HCT116 (cell line): Measurements from ENCODE around the gene SOD3. TPM values are rescaled to one million over a fixed set of nuclear protein-coding genes. Genes with fewer than 3 reads are reported as not detected.

Experiments
- ATAC-seq: fragments of 200-7000 bp; cut with Tn5 transposase; 2 replicates; pipeline ENCODE4 v1.9.1; 2020; ENCODE audit warnings: mild to moderate bottlenecking, moderate library complexity
- BruUV-seq: library from RNA; stranded (reverse); fragments of 400-500 nt; replicated peaks from 2 replicates; lab custom pipeline; 2021; lab: Mats Ljungman, UMichigan
- CTCF ChIA-PET: fragments of 300-600 bp; sonication (Branson Sonifier 250); formaldehyde crosslinking; loops from one replicate; lab custom pipeline; 2021; ENCODE audit warnings: antibody characterized with exemption; lab: Charles Lee
- POLR2A ChIA-PET: fragments of 300-600, 350-600 bp; sonication (Branson Sonifier 250); formaldehyde crosslinking; loops from one replicate; lab custom pipeline; 2021; ENCODE audit warnings: antibody characterized with exemption; lab: Charles Lee
- RAD21 ChIA-PET, 2 experiments: fragments of 300-600 bp; sonication (Branson Sonifier 250); formaldehyde crosslinking; loops; one replicate each; lab custom pipeline; 2023; ENCODE audit warnings: low total read pairs in 2 of 2; ENCODE audit not compliant: uncharacterized antibody in 2 of 2, unreplicated experiment in 2 of 2, low non-redundant PET in 1 of 2; lab: Charles Lee
- DNase-seq: peaks from one replicate; pipeline ENCODE4 v3.0.0-alpha.2; 2010; ENCODE audit warnings: low read depth, low spot score
- H2AFZ ChIP-seq: fragments of 200-600 bp; shearing (Covaris generic), sonication (generic); 2 replicates; pipeline ENCODE4 v1.6.1; 2017; ENCODE audit warnings: low read depth, mixed run types, mixed read lengths, antibody characterized with exemption, low read length; ENCODE audit not compliant: poor library complexity, severe bottlenecking
- H3K27ac ChIP-seq: 2 replicates; pipeline ENCODE4 v1.5.1; 2012; ENCODE audit warnings: low read depth, low read length
- H3K27me3 ChIP-seq: fragments of 200-600 bp; sonication (generic); 2 replicates; pipeline ENCODE4 v1.6.1; 2016; ENCODE audit warnings: mixed run types, low read length, mixed read lengths; ENCODE audit not compliant: insufficient read depth
- H3K36me3 ChIP-seq, 2 experiments: fragments of 200-500 bp in 1 of 2; fragments of 200-600 bp in 1 of 2; sonication (Bioruptor generic) in 1 of 2; sonication (generic) in 1 of 2; 2 replicates each; pipeline versions ENCODE4 v1.5.1 to v1.6.1; 2014 to 2016; ENCODE audit warnings: low read length in 2 of 2, inconsistent platforms in 1 of 2, mixed read lengths in 1 of 2, mixed run types in 1 of 2; ENCODE audit not compliant: insufficient read depth in 2 of 2, control insufficient read depth in 1 of 2
- H3K4me1 ChIP-seq, 2 experiments: fragments of 200-600 bp in 1 of 2; sonication (generic) in 1 of 2; 2 replicates each; pipeline versions ENCODE4 v1.5.1 to v1.6.1; 2012 to 2017; ENCODE audit warnings: low read length in 2 of 2, inconsistent platforms in 1 of 2, mild to moderate bottlenecking in 1 of 2, mixed read lengths in 1 of 2, mixed run types in 1 of 2, moderate library complexity in 1 of 2; ENCODE audit not compliant: insufficient read depth in 2 of 2, control insufficient read depth in 1 of 2
- H3K4me2 ChIP-seq: fragments of 200-600 bp; sonication (generic); 2 replicates; pipeline ENCODE4 v1.6.1; 2017; ENCODE audit warnings: mixed run types, low read length, mixed read lengths
- H3K4me3 ChIP-seq, 2 experiments: fragments of 200-600 bp in 1 of 2; sonication (generic) in 1 of 2; replicated peaks in 1 of 2; 2 replicates each; pipeline ENCODE4 v1.5.1; 2011 to 2016; ENCODE audit warnings: low read length in 2 of 2, control low read depth in 1 of 2, low read depth in 1 of 2, mild to moderate bottlenecking in 1 of 2, mixed read lengths in 1 of 2, mixed run types in 1 of 2
- H3K79me2 ChIP-seq: fragments of 200-600 bp; sonication (generic); 2 replicates; pipeline ENCODE4 v1.6.1; 2017; ENCODE audit warnings: mild to moderate bottlenecking, mixed run types, low read length, moderate library complexity, mixed read lengths; ENCODE audit not compliant: insufficient read depth
- H3K9ac ChIP-seq: fragments of 200-600 bp; sonication (generic); 2 replicates; pipeline ENCODE4 v1.6.1; 2016; ENCODE audit warnings: low read length, mixed read lengths
- H3K9me2 ChIP-seq: fragments of 200-600 bp; sonication (generic), shearing (Covaris generic); 2 replicates; pipeline ENCODE4 v1.6.1; 2017; ENCODE audit warnings: mixed run types, mild to moderate bottlenecking, moderate library complexity; ENCODE audit not compliant: insufficient read depth
- H3K9me3 ChIP-seq, 2 experiments: fragments of 200-500 bp in 1 of 2; fragments of 200-600 bp in 1 of 2; sonication (Bioruptor generic) in 1 of 2; sonication (generic) in 1 of 2; 2 replicates each; pipeline ENCODE4 v1.6.1; 2014 to 2017; ENCODE audit warnings: low read length in 2 of 2, mixed read lengths in 2 of 2, inconsistent platforms in 1 of 2, low read depth in 1 of 2, mild to moderate bottlenecking in 1 of 2, mixed run types in 1 of 2, moderate library complexity in 1 of 2; ENCODE audit not compliant: control insufficient read depth in 1 of 2, insufficient read depth in 1 of 2
- H4K20me1 ChIP-seq: fragments of 200-600 bp; sonication (generic), shearing (Covaris generic); 2 replicates; pipeline ENCODE4 v1.6.1; 2017; ENCODE audit warnings: mixed run types, mild to moderate bottlenecking, moderate library complexity; ENCODE audit not compliant: insufficient read depth
- ATF3 ChIP-seq: IDR thresholded peaks from 2 replicates; pipeline ENCODE4 v1.6.1; 2012
- CEBPB ChIP-seq: IDR thresholded peaks from 2 replicates; pipeline ENCODE4 v1.6.1; 2012; ENCODE audit warnings: low read depth
- CTCF ChIP-seq, 3 experiments: fragments of 200-600 bp in 1 of 3; sonication (generic) in 1 of 3; IDR thresholded peaks in 2 of 3; conservative IDR thresholded peaks in 1 of 3; 2 replicates each; pipeline ENCODE4 v1.5.1; 2012 to 2017; ENCODE audit warnings: low read depth in 2 of 3, low read length in 2 of 3, antibody characterized with exemption in 1 of 3, borderline replicate concordance in 1 of 3, control low read depth in 1 of 3, mild to moderate bottlenecking in 1 of 3, mixed read lengths in 1 of 3, mixed run types in 1 of 3, moderate library complexity in 1 of 3; ENCODE audit not compliant: insufficient read depth in 1 of 3
- EGR1 ChIP-seq: IDR thresholded peaks from 2 replicates; pipeline ENCODE4 v1.6.1; 2012; ENCODE audit warnings: low read depth
- ELF1 ChIP-seq: IDR thresholded peaks from 2 replicates; pipeline ENCODE4 v1.6.1; 2012; ENCODE audit warnings: low read depth, borderline replicate concordance
- EZH2 ChIP-seq: fragments of 200-600 bp; sonication (generic); IDR thresholded peaks from 2 replicates; pipeline ENCODE4 v1.6.1; 2017; ENCODE audit warnings: antibody characterized with exemption, mixed run types
- EZH2phosphoT487 ChIP-seq: fragments of 200-600 bp; IDR thresholded peaks from 2 replicates; pipeline ENCODE4 v1.6.1; 2018; ENCODE audit warnings: antibody characterized with exemption, borderline replicate concordance
- FOSL1 ChIP-seq: IDR thresholded peaks from 2 replicates; pipeline ENCODE4 v1.6.1; 2012; ENCODE audit warnings: low read depth
- JUND ChIP-seq: IDR thresholded peaks from 2 replicates; pipeline ENCODE4 v1.6.1; 2012
- MAX ChIP-seq: IDR thresholded peaks from 2 replicates; pipeline ENCODE4 v1.6.1; 2012
- POLR2A ChIP-seq: IDR thresholded peaks from 2 replicates; pipeline ENCODE4 v1.7.0; 2011; ENCODE audit warnings: borderline replicate concordance; ENCODE audit not compliant: insufficient read depth, insufficient read length; ENCODE audit errors: extremely low read depth
- SP1 ChIP-seq: IDR thresholded peaks from 2 replicates; pipeline ENCODE4 v1.6.1; 2012; ENCODE audit warnings: low read depth
- SRF ChIP-seq: IDR thresholded peaks from 2 replicates; pipeline ENCODE4 v1.6.1; 2012; ENCODE audit warnings: low read depth
- TCF7L2 ChIP-seq: IDR thresholded peaks from 2 replicates; pipeline ENCODE4 v1.7.0; 2011; ENCODE audit warnings: borderline replicate concordance, inconsistent platforms; ENCODE audit not compliant: insufficient read depth, insufficient read length; ENCODE audit errors: extremely low read depth
- YY1 ChIP-seq: IDR thresholded peaks from 2 replicates; pipeline ENCODE4 v1.6.1; 2011; ENCODE audit warnings: low read length, low read depth, moderate library complexity, mild to moderate bottlenecking; ENCODE audit not compliant: insufficient replicate concordance; ENCODE audit errors: extremely low read depth
- ZBTB33 ChIP-seq: IDR thresholded peaks from 2 replicates; pipeline ENCODE4 v1.6.1; 2011; ENCODE audit warnings: mild to moderate bottlenecking, low read length, moderate library complexity; ENCODE audit not compliant: insufficient replicate concordance; ENCODE audit errors: extremely low read depth
- ZNF274 ChIP-seq: fragments of 200-500 bp; sonication (Bioruptor generic); IDR thresholded peaks from 2 replicates; pipeline ENCODE4 v1.6.1; 2014; ENCODE audit warnings: mild to moderate bottlenecking, low read depth, low read length, inconsistent platforms
- intact Hi-C: fragments of 100-400 bp; cut with micrococcal nuclease; formaldehyde crosslinking; loops from 2 replicates; pipeline ENCODE4 v1.10.0; 2022
- total RNA-seq: library from RNA; stranded (reverse); gene quantifications from one replicate; pipeline ENCODE4 v1.2.1, GENCODE V29; 2021; ENCODE audit not compliant: unreplicated experiment

SOD3 gene
- total RNA-seq, 1 experiment from 2014 or later, result 0.25 TPM

- TF ChIP-seq CEBPB, result no peak
- TF ChIP-seq, all 23 proteins: peak for 0
These were observed 9.7 kb downstream of the SOD3 start (continued) for GRCh38 chr4:24805067-24805466.

- intact Hi-C loops, result no loop called here
- DNase-seq (no peak), ATAC-seq (no peak)
- Histone ChIP-seq H3K36me3 (no peaks in the 10 kb centered on the region), H3K9me2 (no peaks in the 10 kb centered on the region), H3K4me2 (no peak overlapping the region), H3K9me3 (no peaks in the 10 kb centered on the region), H3K4me1 (no peaks in the 10 kb centered on the region), H3K27me3 (0 out of 2 replicates have a peak, but pooled peaks cover 11% of the 10 kb centered on the region), H4K20me1 (no peaks in the 10 kb centered on the region), H3K4me3 (no peak overlapping the region), H3K79me2 (no peaks in the 10 kb centered on the region), H3K9ac (no peak overlapping the region), H3K27ac (no peak overlapping the region), H2AFZ (no peak overlapping the region)
- TF ChIP-seq EGR1 (no peak), FOSL1 (no peak), ZNF274 (no peak), ZBTB33 (no peak), POLR2A (no peak), CTCF (IDR thresholded peaks at IDR 0.05 in 2 of 3, conservative IDR thresholded peaks at IDR 0.05 in 1 of 3; ENCODE audit: borderline replicate concordance in 1 of 3, insufficient read depth in 1 of 3, low read depth in 2 of 3, low read length in 2 of 3) (no peak), EZH2 (no peak), YY1 (no peak), EZH2phosphoT487 (no peak), JUND (no peak), CEBPB (no peak), SP1 (no peak), TCF7L2 (no peak), MAX (no peak), SRF (no peak), ELF1 (no peak), ATF3 (no peak)
- no TSS peak for BruUV-seq
- ChIA-PET CTCF (no interaction called here), RAD21 (no interaction called here), POLR2A (no interaction called here)
These were observed 10.2 kb downstream of the SOD3 start for GRCh38 chr4:24805566-24805965.
